ENCODE results near the gene CYBC1.

CYBC1 gene

DNA sequence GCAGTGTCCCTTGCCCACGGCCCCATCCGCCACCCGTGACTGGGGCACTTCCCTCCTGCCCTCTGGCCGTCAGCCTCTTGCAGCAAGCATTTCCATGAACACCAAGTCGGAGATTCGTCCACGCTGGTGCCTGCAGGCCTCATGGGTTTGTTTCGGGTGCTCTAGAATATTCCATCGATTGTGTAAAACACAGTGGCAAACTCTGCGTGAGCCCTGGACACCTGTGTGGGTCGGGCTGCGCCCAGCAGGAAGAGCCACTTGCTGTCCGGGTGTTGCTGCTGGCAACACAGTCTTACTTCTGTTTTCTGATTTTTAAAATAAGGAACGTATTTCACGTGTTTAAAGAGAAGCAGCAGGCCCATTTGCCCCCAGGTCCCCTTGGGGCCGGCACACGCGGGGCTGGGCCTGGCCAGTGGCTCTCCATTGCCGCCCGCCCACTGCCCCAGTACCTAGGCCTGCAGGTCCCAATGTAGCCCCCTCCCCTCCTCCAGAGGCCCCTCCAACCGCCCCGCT lies 10.0 kb downstream of the CYBC1 start:
- TF ChIP-seq, protein P1, sequence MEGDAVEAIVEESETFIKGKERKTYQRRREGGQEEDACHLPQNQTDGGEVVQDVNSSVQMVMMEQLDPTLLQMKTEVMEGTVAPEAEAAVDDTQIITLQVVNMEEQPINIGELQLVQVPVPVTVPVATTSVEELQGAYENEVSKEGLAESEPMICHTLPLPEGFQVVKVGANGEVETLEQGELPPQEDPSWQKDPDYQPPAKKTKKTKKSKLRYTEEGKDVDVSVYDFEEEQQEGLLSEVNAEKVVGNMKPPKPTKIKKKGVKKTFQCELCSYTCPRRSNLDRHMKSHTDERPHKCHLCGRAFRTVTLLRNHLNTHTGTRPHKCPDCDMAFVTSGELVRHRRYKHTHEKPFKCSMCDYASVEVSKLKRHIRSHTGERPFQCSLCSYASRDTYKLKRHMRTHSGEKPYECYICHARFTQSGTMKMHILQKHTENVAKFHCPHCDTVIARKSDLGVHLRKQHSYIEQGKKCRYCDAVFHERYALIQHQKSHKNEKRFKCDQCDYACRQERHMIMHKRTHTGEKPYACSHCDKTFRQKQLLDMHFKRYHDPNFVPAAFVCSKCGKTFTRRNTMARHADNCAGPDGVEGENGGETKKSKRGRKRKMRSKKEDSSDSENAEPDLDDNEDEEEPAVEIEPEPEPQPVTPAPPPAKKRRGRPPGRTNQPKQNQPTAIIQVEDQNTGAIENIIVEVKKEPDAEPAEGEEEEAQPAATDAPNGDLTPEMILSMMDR (IDR thresholded peaks at IDR 0.05; ENCODE audit: low read depth, low read length, missing control alignments) = no peak
- DNase-seq (ENCODE audit: extremely low read depth, low read depth) = no peak
- no peak overlapping the region for H3K4me3 ChIP-seq (replicated peaks; ENCODE audit: low read depth, low read length)

DNA sequence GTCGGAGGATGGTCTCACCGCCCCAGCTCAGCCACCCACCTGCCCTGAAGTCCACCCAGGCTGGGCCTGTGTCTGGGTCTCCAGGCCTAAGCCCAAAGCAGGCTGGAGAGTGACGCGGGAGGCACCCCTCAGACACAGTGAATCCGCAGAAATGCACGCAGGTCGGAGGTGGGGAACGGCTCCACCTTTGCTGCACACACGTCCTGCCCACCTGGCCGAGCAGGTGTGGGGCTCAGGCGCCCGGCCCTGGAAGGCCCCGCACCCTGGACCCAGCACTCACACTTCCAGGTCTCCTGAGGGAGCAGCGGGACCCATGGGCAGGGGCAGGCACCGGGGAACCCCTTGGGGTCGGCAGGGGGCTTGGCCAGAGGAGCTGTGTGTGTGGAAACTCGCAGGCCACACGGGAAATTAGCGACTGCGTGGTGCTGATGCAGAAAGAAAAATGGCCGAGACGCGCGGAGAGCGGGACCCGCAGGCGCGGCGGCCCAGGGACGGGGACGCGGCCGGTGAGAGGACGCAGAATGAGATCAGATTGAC lies 10.7 kb downstream of the CYBC1 start:
- H3K4me3 ChIP-seq (replicated peaks; ENCODE audit: low read depth, low read length) = no peak overlapping the region
- TF ChIP-seq, protein P1 (IDR thresholded peaks at IDR 0.05; ENCODE audit: low read depth, low read length, missing control alignments) = no peak
- no peak for DNase-seq (ENCODE audit: extremely low read depth, low read depth)

DNA sequence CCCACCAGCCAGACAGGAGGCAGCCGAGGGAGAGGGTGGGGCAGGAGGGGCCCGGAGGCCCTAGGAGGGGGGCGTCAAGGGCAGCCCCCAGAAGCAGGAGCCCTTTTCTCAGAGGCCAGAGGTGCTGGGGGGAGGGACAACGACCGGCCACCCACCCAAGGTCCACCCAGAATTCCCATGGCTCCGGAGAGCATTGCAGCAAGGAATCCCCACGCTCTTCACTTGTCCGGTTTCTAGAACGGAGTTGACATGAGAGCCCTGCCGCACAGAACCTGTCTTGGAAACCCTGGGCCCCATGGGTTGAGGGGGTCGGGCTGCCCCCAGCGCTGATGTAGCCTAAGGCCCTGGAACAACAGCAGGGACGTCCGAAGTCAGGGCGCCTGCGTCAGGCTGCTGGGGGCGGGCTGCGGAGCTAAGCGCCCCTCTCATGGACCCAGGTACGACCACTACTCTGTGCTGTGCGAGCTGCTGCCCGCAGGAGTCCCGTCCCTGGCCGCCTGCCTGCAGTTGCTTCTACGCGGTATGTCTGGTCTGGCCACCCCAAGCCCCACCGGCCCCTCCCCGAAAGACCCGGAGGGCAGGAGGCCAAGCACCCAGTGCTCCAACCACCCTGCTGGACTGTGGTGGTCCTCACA lies 11.2 kb downstream of the CYBC1 start:
- no peak for DNase-seq (ENCODE audit: extremely low read depth, low read depth)
- TF ChIP-seq, protein P1 (IDR thresholded peaks at IDR 0.05; ENCODE audit: low read depth, low read length, missing control alignments) = no peak
- H3K4me3 ChIP-seq (replicated peaks; ENCODE audit: low read depth, low read length) = no peak overlapping the region

DNA sequence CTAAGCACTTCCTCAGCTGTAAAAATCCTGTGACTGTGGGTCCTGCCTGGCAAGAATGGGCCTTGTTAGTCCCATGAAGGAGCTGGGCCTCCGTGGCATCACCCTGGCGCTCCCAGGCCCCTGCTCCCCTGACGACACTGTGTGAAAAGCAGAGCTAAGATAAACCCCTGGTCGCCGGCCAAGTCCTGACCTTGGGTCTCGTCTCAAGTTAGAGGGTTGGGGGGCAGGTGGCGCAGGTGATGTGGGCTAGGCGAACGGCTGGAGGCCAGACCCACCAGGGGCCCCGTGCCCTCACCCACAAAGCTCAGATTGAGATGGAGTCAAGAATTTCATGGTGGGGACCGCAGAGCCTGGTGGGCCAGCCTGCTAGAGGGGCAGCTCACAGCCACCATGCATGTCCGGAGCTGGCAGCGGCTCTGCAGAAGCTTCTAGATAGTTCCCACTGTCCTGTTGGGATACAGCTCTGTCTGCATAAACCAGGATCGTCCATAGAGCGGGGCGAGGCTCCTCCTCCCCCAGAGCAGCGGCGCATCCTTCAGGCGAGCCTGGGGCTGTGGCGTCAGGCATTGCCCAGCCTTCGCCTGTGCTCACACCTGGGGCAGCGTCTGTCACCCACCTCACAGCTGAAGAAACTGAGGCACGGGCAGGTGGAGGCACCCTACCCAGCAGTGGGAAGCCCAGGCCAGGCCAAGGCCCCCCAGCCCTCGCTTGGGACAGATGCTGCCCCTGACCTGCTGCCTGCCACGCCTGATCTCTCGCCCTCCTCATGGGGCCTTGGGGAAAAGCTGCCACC lies 12.0 kb downstream of the CYBC1 start:
- DNase-seq (ENCODE audit: extremely low read depth, low read depth) = no peak
- TF ChIP-seq, protein P1 (IDR thresholded peaks at IDR 0.05; ENCODE audit: low read depth, low read length, missing control alignments) = no peak
- no peak overlapping the region for H3K4me3 ChIP-seq (replicated peaks; ENCODE audit: low read depth, low read length)

DNA sequence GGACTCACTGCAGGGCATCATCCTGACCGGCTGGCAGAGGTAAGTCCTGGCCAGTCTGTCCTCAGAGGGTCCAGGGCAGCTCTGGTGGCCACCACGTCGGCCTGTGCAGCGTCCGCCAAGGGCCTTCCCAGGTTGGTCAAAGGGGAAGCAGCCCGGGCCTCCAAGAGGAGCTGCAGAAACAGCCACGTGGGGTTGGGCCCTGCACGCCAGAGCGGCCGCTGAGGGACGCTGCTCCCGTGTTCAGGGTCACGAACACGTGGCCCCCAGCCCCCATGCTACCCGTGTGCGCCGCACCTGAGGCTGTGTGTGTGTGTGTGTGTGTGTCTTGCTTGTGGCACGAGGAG lies 13.3 kb downstream of the CYBC1 start:
- DNase-seq (ENCODE audit: extremely low read depth, low read depth) = no peak
- no peak overlapping the region for H3K4me3 ChIP-seq (replicated peaks; ENCODE audit: low read depth, low read length)
- TF ChIP-seq, protein P1 (IDR thresholded peaks at IDR 0.05; ENCODE audit: low read depth, low read length, missing control alignments) = no peak

DNA sequence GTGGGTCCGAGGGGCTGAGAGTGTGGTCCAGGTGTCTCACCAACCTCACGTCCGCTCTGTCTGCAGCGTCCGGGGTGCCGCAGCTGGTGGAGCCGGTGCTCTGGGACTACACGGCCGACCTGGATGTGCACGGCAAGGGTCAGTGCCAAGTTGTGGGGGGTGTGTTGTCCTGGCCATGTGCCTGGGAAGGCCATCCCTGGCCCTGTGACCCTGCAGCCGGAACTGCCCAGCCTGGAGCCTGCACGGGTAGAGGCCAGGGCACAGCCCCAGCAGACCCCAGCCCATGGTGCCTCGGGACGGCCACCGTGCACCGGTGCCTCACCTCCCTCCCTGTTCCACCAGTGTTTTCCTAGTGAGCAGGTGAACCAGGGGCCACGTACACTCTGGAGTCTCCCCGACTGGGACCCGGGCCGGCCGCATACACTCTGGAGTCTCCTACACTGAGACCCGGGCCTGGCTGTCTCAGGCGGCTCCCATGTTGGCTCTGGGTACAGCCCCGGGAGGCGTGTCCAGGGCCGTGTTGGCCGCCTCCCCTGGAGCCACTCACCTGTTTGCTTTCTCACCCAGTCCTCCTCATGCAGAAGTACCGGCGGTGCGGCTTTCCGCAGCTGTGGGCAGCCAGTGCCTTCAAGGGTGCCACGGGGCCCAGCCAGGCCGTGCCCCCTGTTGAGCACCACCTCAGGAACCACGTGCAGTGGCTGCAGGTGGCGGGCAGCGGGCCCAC lies 13.8 kb downstream of the CYBC1 start:
- TF ChIP-seq, protein P1 (IDR thresholded peaks at IDR 0.05; ENCODE audit: low read depth, low read length, missing control alignments) = no peak

More for the DNA sequence above, 13.8 kb downstream of the CYBC1 start:
- no peak overlapping the region for H3K4me3 ChIP-seq (replicated peaks; ENCODE audit: low read depth, low read length)
- no peak for DNase-seq (ENCODE audit: extremely low read depth, low read depth)

Measured in HFF-Myc (cell line).